ENCODE data around the gene KCNH3.

- TF ChIP-seq CTCF (IDR thresholded peaks at IDR 0.05), result no peak
- no peak for TF ChIP-seq POLR2A (IDR thresholded peaks at IDR 0.05)
Measured at GRCh38 chr12:49578471-49579112, 39.8 kb downstream of the KCNH3 start.

Measured in right lobe of liver (tissue), 4 donors.